Daoy (cell line): Measurements from ENCODE around the gene PAFAH1B2. TPM values are rescaled to one million over a fixed set of nuclear protein-coding genes. Genes with fewer than 3 reads are reported as not detected.

Experiments used
- DNase-seq: peaks from one replicate; pipeline ENCODE4 v3.0.0-alpha.2; 2015; ENCODE audit warnings: low read depth
- total RNA-seq: library from RNA; depleted of rRNA; stranded (reverse); fragments of >200 nt; shearing (Covaris generic); gene quantifications from 2 replicates; pipeline ENCODE4 v1.2.3, GENCODE V29; 2014; rRNA removed

PAFAH1B2 gene
- total RNA-seq, 1 experiment from 2014 or later: 123 TPM

- DNase-seq: no peak
Measured at GRCh38 chr11:117220999-117221774, 77.1 kb downstream of the PAFAH1B2 start.

- peak; percentile 69 for DNase-seq
Measured at GRCh38 chr11:117221775-117222517, 77.9 kb downstream of the PAFAH1B2 start.

- DNase-seq: no peak
Measured at GRCh38 chr11:117222991-117223740, 79.1 kb downstream of the PAFAH1B2 start.

- no peak for DNase-seq
Measured at GRCh38 chr11:117223741-117224689, 79.9 kb downstream of the PAFAH1B2 start.

GRCh38 chr11:117225553-117226170 lies 81.6 kb downstream of the PAFAH1B2 start:
- no peak for DNase-seq

Other genes starting within 250 kb of the PAFAH1B2 start
- gene SIK3, start 45.9 kb upstream of the PAFAH1B2 start, total RNA-seq: 8.2 and 9.7 TPM in 2 replicates
- gene SIDT2, start 34.5 kb downstream of the PAFAH1B2 start, total RNA-seq: 3.3 and 5.1 TPM in 2 replicates
- gene TAGLN, start 55.1 kb downstream of the PAFAH1B2 start, total RNA-seq: 214 and 246 TPM in 2 replicates
- gene PCSK7, start 87.8 kb downstream of the PAFAH1B2 start, total RNA-seq: 33.7 and 38.0 TPM in 2 replicates
- gene RNF214, start 88.4 kb downstream of the PAFAH1B2 start, total RNA-seq: 6.9 and 7.6 TPM in 2 replicates
- 1.4 and 2.9 TPM in 2 replicates for gene BACE1-AS, start 147.1 kb downstream of the PAFAH1B2 start, total RNA-seq
- gene BACE1, start 172.0 kb downstream of the PAFAH1B2 start, total RNA-seq: 9.3 and 14.8 TPM in 2 replicates
- gene CEP164, start 183.6 kb downstream of the PAFAH1B2 start, total RNA-seq: 28.0 and 31.0 TPM in 2 replicates